GM19043 (cell line): ENCODE data around the gene LGR6.
"Not testable (repeated sequence)": the region's sequence is repeated elsewhere in the genome, so short reads cannot be mapped to it uniquely, and the experiment has no call there.

Experiments used
- ATAC-seq: cut with Tn5 transposase; IDR thresholded peaks from one replicate; pipeline ENCODE4 v1.9.1; 2021; ENCODE audit warnings: low read depth; ENCODE audit not compliant: unreplicated experiment

The LGR6 gene

GRCh38 chr1:202254454-202255252 lies 61.1 kb downstream of the LGR6 start:
- no peak for ATAC-seq

GRCh38 chr1:202255343-202255742 lies 61.7 kb downstream of the LGR6 start:
- no peak for ATAC-seq

GRCh38 chr1:202259705-202260104 lies 66.1 kb downstream of the LGR6 start:
- no peak for ATAC-seq

GRCh38 chr1:202261209-202261958 lies 67.8 kb downstream of the LGR6 start:
- ATAC-seq = not testable (repeated sequence)

GRCh38 chr1:202263628-202264027 lies 70.0 kb downstream of the LGR6 start:
- ATAC-seq = no peak

GRCh38 chr1:202264300-202264699 lies 70.7 kb downstream of the LGR6 start:
- no peak for ATAC-seq

- no peak for ATAC-seq
These were observed 71.1 kb downstream of the LGR6 start for GRCh38 chr1:202264726-202265125.

- ATAC-seq = no peak
These were observed 72.6 kb downstream of the LGR6 start for GRCh38 chr1:202266061-202266765.

- ATAC-seq = no peak
These were observed 74.4 kb downstream of the LGR6 start for GRCh38 chr1:202268032-202268431.

- ATAC-seq = no peak
These were observed 75.2 kb downstream of the LGR6 start for GRCh38 chr1:202268817-202269216.

GRCh38 chr1:202270871-202271326 lies 77.3 kb downstream of the LGR6 start:
- ATAC-seq = no peak

GRCh38 chr1:202272103-202272845 lies 78.7 kb downstream of the LGR6 start:
- no peak for ATAC-seq

- ATAC-seq = no peak
These were observed 81.0 kb downstream of the LGR6 start for GRCh38 chr1:202274611-202275010.

- ATAC-seq = no peak
These were observed 81.6 kb downstream of the LGR6 start for GRCh38 chr1:202275061-202275770.

- no peak for ATAC-seq
These were observed 82.6 kb downstream of the LGR6 start for GRCh38 chr1:202276081-202276715.

GRCh38 chr1:202276920-202277319 lies 83.3 kb downstream of the LGR6 start:
- no peak for ATAC-seq

GRCh38 chr1:202278751-202279150 lies 85.2 kb downstream of the LGR6 start:
- ATAC-seq = no peak

- ATAC-seq = no peak
These were observed 86.2 kb downstream of the LGR6 start for GRCh38 chr1:202279806-202280205.

GRCh38 chr1:202280595-202280994 lies 87.0 kb downstream of the LGR6 start:
- ATAC-seq = no peak
